Choroid plexus epithelial cell (primary cell): ENCODE results near the gene HCFC1.

Experiments used
- DNase-seq: peaks from one replicate; pipeline ENCODE4 v3.0.0-alpha.2; 2010; ENCODE audit warnings: low read depth
- H3K4me3 ChIP-seq: 2 replicates; pipeline ENCODE4 v1.5.1; 2011; ENCODE audit warnings: low read depth, mild to moderate bottlenecking, control low read depth, low read length, moderate library complexity
- TF ChIP-seq, protein P1 (sequence below): conservative IDR thresholded peaks from 2 replicates; pipeline ENCODE4 v1.5.1; 2011; ENCODE audit warnings: low read depth, mild to moderate bottlenecking, control low read depth, inconsistent platforms, low read length, moderate library complexity

HCFC1 gene

DNA sequence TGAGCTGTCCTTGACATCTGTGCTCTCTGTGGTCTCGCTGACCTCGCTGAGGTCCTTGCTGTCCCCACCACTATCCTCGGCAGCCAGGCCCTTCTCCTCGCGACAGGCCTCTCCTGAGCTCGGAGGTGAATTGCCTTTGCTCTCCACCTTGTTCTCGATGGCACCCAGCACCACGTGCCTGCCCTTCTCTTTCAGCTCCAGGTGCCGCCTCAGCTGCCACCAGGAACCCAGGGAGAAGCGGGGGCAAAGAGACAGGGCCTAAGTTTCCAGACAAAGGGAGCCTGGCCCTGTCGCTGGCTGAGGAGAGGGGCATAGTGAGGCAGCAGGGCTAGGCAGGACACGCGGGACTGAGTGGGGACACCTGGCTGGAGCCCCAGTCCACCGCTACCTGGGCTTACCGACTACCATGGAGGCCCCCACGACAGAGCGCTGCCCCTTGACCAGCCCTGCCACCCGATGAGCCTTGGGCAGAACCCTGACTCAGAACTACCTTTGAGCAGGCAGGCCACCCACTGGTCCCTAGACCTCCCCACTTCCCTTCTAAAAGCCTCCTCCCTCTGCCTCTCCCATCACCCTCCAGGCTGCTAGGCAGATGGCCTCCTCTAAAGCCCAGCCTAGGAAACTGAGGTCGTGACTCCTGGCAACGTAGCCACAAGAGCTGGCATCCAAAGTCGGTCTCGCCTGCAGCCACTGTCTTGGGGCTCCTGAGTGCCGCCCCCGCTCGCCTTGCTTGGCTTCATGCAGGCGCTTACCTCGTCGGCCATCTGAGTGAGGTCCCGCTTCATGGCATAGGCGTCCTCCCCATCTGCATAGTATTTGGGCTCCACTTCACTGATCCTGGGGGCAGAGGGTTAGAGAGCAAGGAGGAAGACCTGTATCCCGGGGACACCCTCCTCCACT, 41.4 kb downstream of the HCFC1 start:
- TF ChIP-seq, protein P1, sequence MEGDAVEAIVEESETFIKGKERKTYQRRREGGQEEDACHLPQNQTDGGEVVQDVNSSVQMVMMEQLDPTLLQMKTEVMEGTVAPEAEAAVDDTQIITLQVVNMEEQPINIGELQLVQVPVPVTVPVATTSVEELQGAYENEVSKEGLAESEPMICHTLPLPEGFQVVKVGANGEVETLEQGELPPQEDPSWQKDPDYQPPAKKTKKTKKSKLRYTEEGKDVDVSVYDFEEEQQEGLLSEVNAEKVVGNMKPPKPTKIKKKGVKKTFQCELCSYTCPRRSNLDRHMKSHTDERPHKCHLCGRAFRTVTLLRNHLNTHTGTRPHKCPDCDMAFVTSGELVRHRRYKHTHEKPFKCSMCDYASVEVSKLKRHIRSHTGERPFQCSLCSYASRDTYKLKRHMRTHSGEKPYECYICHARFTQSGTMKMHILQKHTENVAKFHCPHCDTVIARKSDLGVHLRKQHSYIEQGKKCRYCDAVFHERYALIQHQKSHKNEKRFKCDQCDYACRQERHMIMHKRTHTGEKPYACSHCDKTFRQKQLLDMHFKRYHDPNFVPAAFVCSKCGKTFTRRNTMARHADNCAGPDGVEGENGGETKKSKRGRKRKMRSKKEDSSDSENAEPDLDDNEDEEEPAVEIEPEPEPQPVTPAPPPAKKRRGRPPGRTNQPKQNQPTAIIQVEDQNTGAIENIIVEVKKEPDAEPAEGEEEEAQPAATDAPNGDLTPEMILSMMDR: no peak
- no peak for DNase-seq
- H3K4me3 ChIP-seq: no peak overlapping the region

DNA sequence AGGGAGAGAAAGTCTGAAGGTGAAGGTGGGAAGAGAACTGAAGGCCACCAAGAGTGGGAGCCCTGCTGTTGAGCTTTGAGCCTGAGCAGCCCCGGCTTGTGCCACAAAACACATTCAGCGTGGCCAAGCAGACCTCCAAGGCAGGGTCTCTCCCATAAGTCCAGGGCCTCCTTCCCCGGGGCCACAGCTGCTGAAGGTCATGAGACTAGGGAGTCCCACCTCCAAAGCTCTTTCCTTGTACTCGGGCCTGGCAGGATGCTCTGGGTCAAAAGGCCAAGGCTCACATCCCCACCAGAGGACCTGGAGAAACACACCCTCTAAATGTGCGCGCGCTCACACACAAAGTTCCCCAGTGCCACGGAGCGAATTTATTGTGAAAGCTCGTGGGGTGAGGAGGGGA, 42.0 kb downstream of the HCFC1 start:
- H3K4me3 ChIP-seq: no peak overlapping the region
- TF ChIP-seq, protein P1: no peak
- no peak for DNase-seq

DNA sequence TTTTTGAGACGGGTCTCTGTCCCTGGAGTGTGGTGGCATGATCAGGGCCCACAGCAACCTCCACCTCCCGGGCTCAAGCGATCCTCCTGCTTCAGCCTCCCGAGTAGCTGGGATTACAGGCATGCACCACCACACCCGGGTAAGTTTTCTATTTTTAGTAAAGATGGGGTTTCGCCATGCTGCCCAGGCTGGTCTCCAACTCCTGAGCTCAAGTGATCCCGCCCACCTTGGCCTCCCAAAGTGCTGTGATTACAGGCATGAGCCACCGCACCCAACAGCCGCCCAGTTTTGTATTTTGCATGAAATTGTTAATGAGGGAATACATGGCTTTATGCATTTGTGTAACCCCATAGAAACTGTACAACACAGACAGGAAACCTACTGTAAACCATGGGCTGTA, 42.8 kb downstream of the HCFC1 start:
- TF ChIP-seq, protein P1: no peak
- H3K4me3 ChIP-seq: no peak overlapping the region
- DNase-seq: no peak

DNA sequence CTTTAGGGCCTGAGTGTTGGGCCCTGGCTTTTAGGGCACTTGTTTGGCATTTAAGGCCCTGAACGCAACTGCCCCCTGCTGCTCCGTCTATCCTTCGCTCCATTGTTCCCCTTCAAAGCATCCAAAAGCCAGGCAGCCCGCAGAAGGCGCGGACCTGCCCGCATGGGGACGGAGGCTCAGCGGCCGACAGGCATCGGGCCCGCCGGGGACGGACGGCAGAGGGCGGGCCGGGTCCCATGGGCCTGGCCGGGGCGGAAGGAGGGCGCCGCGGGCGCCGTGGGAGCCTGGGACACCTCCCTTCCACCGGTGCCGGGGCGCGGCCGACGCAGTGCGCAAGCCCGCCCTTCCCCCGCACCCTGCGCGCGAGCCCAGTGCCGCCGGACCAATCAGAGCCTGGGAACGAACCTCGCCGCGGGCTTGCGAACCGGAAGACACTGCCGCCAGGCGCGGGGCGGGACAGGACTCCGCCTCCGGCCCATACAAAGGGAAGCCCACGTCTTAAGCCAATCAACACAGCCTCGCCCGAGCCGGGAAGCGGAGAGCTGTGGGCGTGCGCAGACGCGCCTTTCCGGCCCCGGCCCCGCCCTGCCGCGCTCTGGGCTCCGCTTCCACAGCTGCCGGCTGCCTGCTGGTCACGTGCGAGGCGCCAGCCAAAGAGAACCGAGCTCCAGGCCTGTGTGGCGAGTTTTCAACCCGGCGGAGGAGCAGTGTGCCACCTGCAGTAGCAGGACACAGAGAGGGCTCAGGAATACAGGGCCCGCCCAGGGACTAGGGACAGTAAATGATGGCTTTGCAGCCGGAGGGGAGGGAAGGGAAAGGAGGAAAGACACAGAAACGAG, 43.5 kb downstream of the HCFC1 start:
- peak overlapping the region; percentile 67 for H3K4me3 ChIP-seq
- peak; percentile 99 for DNase-seq
- TF ChIP-seq, protein P1: peak; percentile 13

DNA sequence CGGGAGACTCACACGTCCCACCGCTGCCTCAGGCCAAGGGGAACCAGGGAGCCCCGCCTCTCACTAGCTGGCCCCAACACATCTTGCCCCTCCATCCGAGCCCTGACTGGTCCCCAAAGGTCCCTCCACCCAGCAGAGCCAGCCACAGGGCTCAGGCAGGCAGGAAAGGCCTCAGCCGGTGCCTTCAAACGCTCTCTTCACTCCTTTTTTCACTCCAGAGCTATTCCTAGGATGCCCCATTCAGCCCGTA, 44.0 kb downstream of the HCFC1 start:
- no peak for DNase-seq
- H3K4me3 ChIP-seq: peak overlapping the region; percentile 67
- TF ChIP-seq, protein P1: no peak

DNA sequence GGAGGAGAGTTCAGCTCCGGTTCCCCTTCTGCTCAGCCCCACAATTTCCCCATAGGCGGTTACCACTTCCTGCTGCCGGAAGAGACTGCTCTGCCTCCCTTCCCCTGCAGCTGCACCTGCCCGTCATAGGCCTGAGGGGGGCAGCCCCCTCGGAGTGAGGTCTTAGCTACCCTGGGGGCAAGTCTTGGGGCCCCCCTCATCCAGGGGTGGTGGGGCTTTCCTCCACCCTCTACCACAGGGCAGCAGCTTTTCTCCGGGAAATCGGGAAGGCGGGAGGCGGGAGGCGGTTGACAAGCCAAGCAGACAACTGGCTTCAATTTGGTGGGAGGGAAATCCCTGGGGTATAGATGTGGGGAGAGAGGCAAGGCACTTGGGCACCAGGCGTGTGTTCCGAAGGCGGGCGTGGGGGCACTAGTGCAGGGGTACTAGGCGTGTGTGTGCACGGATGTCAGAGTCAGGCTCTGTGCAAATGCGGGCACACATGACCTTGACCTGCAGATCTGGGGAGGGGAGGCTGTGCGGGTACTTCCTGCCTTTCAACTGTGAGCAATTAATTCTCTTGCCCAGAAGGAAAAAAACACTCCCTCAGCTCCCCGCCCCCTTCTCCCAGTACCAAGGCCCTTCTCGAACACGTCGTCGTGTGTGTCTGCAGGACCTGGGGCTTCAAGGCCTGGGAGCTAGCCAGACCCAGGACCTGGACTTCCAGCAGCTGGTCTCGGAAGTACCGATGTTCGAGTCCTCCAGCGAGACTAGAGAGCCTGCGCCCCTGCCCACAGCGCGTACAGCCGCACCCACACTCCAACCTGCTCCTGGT, 44.6 kb downstream of the HCFC1 start:
- peak overlapping the region; percentile 67 for H3K4me3 ChIP-seq
- DNase-seq: peak; percentile 18

More for the DNA sequence above, 44.6 kb downstream of the HCFC1 start:
- TF ChIP-seq, protein P1: no peak
